GM18499 (cell line): ENCODE measurements around the gene PHLPP1.

Experiments used
- ATAC-seq: cut with Tn5 transposase; IDR thresholded peaks from one replicate; pipeline ENCODE4 v1.9.1; 2021; ENCODE audit warnings: moderate number of reproducible peaks; ENCODE audit not compliant: insufficient read depth, unreplicated experiment

The PHLPP1 gene

GRCh38 chr18:63028380-63028779 is 313.0 kb downstream of the PHLPP1 start:
- ATAC-seq: no peak
